GM13976 (cell line): ENCODE measurements around the gene CAMK1D.
"Not testable (repeated sequence)": the region's sequence is repeated elsewhere in the genome, so short reads cannot be mapped to it uniquely, and the experiment has no call there.

Experiments
- DNase-seq: peaks from one replicate; pipeline ENCODE4 v3.0.0; 2012; ENCODE audit warnings: low spot score
- in situ Hi-C: fragments of 300-500 bp; cut with MboI; formaldehyde crosslinking; loops from one replicate; pipeline ENCODE4 v1.12.0; 2022; ENCODE audit warnings: low sequenced_read_pairs, mixed read lengths, inconsistent platforms; ENCODE audit not compliant: unreplicated experiment
- TF ChIP-seq, protein P1 (sequence below): IDR thresholded peaks from 2 replicates; pipeline ENCODE4 v1.5.1; 2012; ENCODE audit warnings: borderline replicate concordance, mild to moderate bottlenecking; ENCODE audit not compliant: insufficient read depth; ENCODE audit errors: extremely low read depth, missing control alignments, control extremely low read depth

The CAMK1D gene

DNA sequence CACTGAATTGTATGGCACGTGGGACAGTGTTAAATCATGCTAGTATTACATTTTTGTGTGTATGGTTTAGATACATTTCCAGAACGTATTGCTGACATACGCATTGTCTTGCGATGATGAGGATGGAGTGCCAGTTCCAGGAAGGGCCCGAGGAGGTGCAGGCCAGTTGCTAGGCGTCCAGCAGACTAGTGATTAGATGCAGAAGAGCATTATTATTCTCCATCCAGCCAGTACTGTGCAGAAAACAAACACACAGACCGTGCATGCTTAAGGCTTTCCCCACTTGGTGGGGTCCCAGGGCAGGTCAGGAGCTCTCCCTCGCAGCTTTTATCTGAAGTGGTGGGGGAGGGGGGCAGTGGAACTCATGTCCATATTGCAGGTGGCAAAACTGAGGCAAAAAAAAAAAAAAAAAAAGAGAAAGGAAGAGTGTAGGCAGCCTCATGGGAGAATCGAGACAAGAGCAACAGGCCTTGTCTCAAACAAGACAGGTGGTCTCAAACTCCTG, 189.2 kb downstream of the CAMK1D start:
- DNase-seq = no peak
- TF ChIP-seq, protein P1, sequence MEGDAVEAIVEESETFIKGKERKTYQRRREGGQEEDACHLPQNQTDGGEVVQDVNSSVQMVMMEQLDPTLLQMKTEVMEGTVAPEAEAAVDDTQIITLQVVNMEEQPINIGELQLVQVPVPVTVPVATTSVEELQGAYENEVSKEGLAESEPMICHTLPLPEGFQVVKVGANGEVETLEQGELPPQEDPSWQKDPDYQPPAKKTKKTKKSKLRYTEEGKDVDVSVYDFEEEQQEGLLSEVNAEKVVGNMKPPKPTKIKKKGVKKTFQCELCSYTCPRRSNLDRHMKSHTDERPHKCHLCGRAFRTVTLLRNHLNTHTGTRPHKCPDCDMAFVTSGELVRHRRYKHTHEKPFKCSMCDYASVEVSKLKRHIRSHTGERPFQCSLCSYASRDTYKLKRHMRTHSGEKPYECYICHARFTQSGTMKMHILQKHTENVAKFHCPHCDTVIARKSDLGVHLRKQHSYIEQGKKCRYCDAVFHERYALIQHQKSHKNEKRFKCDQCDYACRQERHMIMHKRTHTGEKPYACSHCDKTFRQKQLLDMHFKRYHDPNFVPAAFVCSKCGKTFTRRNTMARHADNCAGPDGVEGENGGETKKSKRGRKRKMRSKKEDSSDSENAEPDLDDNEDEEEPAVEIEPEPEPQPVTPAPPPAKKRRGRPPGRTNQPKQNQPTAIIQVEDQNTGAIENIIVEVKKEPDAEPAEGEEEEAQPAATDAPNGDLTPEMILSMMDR = no peak
- in situ Hi-C loops = no loop called here

DNA sequence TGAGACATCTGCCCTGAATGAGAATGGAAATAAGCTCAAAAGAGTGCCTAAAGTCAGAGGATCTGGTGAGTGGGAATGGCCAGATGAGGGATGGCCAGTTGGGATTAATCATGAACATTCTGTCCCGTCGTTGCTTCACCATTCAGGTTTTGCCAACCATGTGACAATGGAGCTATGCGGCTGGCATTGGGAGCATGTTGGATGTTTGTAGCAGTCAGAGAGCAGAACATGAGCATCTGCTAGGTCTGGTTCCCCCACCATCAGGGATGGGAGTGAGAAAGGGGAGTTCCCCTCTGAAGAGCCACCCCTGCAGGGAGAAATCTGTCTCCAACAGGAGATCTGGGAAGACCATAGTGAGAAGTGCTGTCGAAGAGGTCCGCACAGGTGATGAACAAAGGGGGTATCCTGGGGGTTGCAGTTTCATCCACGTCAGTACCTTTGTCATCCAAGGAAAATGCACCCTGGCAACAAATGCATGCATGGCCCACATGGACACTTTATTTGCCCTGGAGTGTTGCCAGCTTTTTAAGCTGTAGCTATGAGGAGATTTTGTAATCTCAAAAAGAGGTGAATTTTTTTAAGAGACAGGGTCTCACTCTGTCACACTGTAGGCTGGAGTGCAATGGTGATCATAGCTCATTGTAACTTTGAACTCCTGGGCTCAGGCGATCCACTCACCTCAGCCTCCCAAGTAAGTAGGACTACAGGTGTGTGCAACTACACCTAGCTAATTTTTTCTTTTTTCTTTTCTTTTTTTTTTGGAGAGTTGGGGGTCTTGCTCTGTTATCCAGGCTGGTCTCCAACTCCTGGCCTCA, 190.2 kb downstream of the CAMK1D start:
- in situ Hi-C loops = no loop called here
- no peak for DNase-seq
- TF ChIP-seq, protein P1 = no peak

DNA sequence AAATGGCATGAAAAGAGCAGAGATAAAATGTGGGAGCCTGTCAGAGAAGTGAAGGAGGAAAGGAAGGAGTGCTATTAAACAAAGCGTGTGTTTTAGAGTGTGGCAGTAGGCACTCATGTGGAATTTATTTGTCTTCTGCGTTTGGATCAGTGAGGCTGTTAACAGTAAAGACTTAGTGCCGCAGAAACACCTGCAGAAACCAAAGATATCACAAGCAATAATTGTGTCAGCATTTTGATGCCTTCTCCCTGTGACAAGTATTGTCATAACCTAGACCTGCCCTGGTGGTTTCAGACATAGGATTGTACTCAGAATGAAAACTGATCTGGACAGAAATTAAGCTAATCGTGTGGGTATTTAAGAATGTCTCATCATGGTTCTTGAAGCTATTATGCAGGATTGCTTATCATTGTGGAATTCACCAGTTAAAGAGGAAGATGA, 191.0 kb downstream of the CAMK1D start:
- TF ChIP-seq, protein P1 = no peak
- DNase-seq = no peak
- in situ Hi-C loops = no loop called here

DNA sequence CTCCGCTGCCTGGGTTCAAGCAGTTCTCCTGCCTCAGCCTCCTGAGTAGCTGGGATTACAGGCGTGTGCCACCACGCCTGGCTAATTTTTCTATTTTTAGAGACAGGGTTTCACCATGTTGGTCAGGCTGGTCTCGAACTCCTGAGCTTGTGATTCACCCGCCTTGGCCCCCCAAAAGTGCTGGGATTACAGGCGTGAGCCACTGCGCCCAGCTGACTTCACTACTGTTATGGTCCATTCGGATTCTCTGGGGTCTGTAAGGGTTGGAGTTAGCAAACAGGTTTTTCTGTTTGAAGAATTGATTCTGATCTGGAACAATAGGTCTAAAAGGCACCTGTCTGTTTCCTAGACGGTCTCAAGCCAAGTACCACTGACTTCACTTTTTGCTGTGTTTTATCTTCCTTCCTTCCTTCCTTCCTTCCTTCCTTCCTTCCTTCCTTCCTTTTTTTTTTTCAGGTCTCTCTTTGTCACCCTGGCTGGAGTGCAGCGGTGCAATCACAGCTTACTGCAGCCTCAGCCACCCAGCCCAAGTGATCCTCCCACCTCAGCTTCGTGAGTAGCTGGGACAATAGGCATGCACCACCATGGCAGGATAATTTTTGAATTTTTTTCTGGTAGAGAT, 192.2 kb downstream of the CAMK1D start:
- in situ Hi-C loops = no loop called here
- DNase-seq = no peak
- TF ChIP-seq, protein P1 = no peak

DNA sequence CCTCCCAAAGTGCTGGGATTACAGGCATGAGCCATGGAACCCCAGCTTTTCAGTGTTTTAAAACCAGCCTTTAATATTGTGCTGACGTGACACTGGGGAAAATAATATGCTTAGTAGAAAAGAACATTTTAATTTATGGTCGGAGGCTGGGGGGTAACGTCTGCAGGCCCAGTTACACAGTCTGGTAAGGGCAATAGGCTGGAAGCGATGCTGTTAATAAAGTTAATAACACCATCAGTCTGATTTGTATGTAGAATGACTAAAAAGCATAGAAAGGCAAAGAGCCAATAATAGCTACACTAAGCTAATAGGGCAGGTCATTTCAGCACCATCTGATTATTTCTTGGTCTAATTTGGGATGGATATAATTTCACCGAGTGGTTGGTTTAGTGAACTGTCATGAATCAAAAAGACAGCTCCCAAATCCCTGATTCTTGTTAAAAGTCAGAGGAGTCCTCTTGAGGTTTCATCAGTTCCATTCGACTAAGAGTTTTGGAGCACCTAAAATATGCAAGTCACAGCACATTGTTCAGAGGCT, 192.9 kb downstream of the CAMK1D start:
- no peak for DNase-seq
- TF ChIP-seq, protein P1 = no peak
- in situ Hi-C loops = no loop called here

DNA sequence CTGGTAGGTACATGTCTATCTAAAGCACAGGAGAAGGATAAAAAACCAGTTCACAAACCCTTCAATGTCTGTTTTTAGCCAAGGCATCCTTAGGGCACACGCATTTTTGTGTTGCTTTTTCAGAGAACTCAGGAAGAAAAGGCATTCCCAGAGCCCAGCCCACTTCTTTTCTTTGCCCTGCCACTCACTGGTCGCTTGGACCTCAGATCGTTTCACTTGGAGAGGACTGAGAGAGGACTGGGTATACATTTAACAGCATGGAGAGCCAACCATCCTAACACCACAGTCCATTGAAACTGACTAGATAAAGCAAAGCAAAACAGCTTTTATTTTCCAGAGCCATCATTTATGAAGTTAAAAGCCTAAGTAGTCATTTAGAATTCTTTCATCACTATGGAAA, 194.2 kb downstream of the CAMK1D start:
- in situ Hi-C loops = no loop called here
- TF ChIP-seq, protein P1 = no peak
- no peak for DNase-seq

DNA sequence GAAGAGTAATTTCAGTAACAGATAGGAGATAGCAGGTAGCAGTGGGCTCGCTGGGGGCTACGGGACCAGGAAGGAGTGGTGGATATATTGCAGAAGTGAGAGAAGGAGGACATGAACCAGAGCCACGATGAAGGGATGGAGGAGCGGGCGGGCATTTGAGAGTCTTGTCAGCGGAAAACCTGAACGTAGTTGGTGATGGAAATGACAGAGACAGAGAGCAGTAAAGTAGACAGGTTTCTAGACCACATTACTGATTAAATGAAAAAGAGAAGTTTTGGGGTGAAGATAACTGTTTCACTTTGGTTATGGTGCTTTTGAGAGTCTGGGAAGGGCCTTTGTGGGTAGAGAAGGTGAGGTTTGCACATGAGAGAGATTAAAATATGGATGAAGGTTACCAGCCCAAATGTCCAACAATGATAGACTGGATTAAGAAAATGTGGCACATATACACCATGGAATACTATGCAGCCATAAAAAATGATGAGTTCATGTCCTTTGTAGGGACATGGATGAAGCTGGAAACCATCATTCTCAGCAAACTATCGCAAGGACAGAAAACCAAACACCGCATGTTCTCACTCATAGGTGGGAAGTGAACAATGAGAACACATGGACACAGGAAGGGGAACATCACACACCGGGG, 196.9 kb downstream of the CAMK1D start:
- DNase-seq, in situ Hi-C loops: not testable (repeated sequence)
